A549 (cell line): ENCODE results near the gene KCNQ1OT1. TPM values are rescaled to one million over a fixed set of nuclear protein-coding genes. Genes with fewer than 3 reads are reported as not detected.

Experiments used
- ATAC-seq, 2 experiments: fragments of 200-7000 bp in 1 of 2; fragments of >200 bp in 1 of 2; cut with Nextera tagmentation in 1 of 2; cut with Tn5 transposase in 1 of 2; 3 replicates each; pipeline versions ENCODE4 v1.8.0 to v1.9.1; 2018 to 2020; ENCODE audit warnings: mild to moderate bottlenecking in 1 of 2, moderate library complexity in 1 of 2
- CTCF ChIA-PET: fragments of 300-600 bp; sonication (Branson Sonifier 250); formaldehyde crosslinking; extraction: SDS; loops from one replicate; lab custom pipeline; 2021; ENCODE audit warnings: antibody characterized with exemption, inconsistent platforms; lab: Yijun Ruan, JAX
- POLR2A ChIA-PET: fragments of 350-600 bp; formaldehyde crosslinking; extraction: SDS; loops from one replicate; lab custom pipeline; 2021; ENCODE audit warnings: antibody characterized with exemption, inconsistent platforms; lab: Yijun Ruan, JAX
- DNase-seq, 2 experiments: peaks; one replicate each; pipeline versions ENCODE4 v3.0.0 to v3.0.0-alpha.2; 2011 to 2016; ENCODE audit warnings: low read depth in 1 of 2, low spot score in 1 of 2
- FAIRE-seq: peaks from 2 replicates; lab custom pipeline; 2011; peaks lifted over from hg19 to GRCh38; lab: Jason Lieb, UNC
- H3K27ac ChIP-seq, 2 experiments: fragments of >200 bp; sonication (Bioruptor Twin); formaldehyde crosslinking; 3 replicates each; pipeline ENCODE4 v1.5.1; 2016 to 2017
- H3K4me1 ChIP-seq: fragments of >200 bp; sonication (Bioruptor Twin); formaldehyde crosslinking; 3 replicates; pipeline ENCODE4 v1.6.1; 2016
- H3K4me2 ChIP-seq: fragments of >200 bp; sonication (Bioruptor Twin); formaldehyde crosslinking; 3 replicates; pipeline ENCODE4 v1.6.1; 2016
- H3K4me3 ChIP-seq: fragments of >200 bp; sonication (Bioruptor Twin); formaldehyde crosslinking; 3 replicates; pipeline ENCODE4 v1.5.1; 2016
- H3K9me3 ChIP-seq: fragments of >200 bp; sonication (Bioruptor Twin); formaldehyde crosslinking; 3 replicates; pipeline ENCODE4 v1.6.1; 2016
- CEBPB ChIP-seq, 2 experiments: fragments of >200 bp in 1 of 2; sonication (Bioruptor Twin) in 1 of 2; formaldehyde crosslinking in 1 of 2; IDR thresholded peaks; 2 replicates each; pipeline ENCODE4 v1.6.1; 2012 to 2016
- ESRRA ChIP-seq: fragments of 150-350 bp; IDR thresholded peaks from 2 replicates; pipeline ENCODE4 v1.6.1; 2014; ENCODE audit warnings: mild to moderate bottlenecking, low read length, borderline replicate concordance
- HDAC2 ChIP-seq: fragments of 200-600 bp; sonication (generic); IDR thresholded peaks from 2 replicates; pipeline ENCODE4 v1.6.1; 2016
- JUN ChIP-seq, 2 experiments: fragments of >200 bp; sonication (Bioruptor Twin); formaldehyde crosslinking; IDR thresholded peaks; 2 replicates in 1 of 2; 3 replicates in 1 of 2; pipeline ENCODE4 v1.6.1; 2016 to 2017
- JUNB ChIP-seq: fragments of >200 bp; sonication (Bioruptor Twin); formaldehyde crosslinking; IDR thresholded peaks from 2 replicates; pipeline ENCODE4 v1.6.1; 2016
- KDM1A ChIP-seq: fragments of 200-600 bp; sonication (generic); IDR thresholded peaks from 2 replicates; pipeline ENCODE4 v1.6.1; 2016; ENCODE audit warnings: low read depth, mild to moderate bottlenecking
- MAFK ChIP-seq: fragments of 450-650 bp; IDR thresholded peaks from 2 replicates; pipeline ENCODE4 v1.6.1; 2014; ENCODE audit not compliant: partially characterized antibody
- MAZ ChIP-seq: fragments of 150-350 bp; IDR thresholded peaks from 2 replicates; pipeline ENCODE4 v1.6.1; 2014; ENCODE audit warnings: antibody characterized with exemption, low read depth, low read length, borderline replicate concordance
- MYC ChIP-seq: IDR thresholded peaks from 2 replicates; pipeline ENCODE4 v1.6.1; 2012; ENCODE audit warnings: mild to moderate bottlenecking, inconsistent platforms, low read length, improper control_type of control experiment, borderline replicate concordance
- NR3C1 ChIP-seq: fragments of >200 bp; sonication (Bioruptor Twin); formaldehyde crosslinking; IDR thresholded peaks from 3 replicates; pipeline ENCODE4 v1.6.1; 2017
- POLR2AphosphoS2 ChIP-seq: conservative IDR thresholded peaks from 2 replicates; pipeline ENCODE4 v1.6.1; 2012; ENCODE audit warnings: low read length, improper control_type of control experiment, inconsistent platforms
- RAD21 ChIP-seq, 2 experiments: fragments of >200 bp in 1 of 2; sonication (Bioruptor Twin) in 1 of 2; formaldehyde crosslinking in 1 of 2; IDR thresholded peaks in 1 of 2; conservative IDR thresholded peaks in 1 of 2; 2 replicates in 1 of 2; 3 replicates in 1 of 2; pipeline ENCODE4 v1.6.1; 2012 to 2018; ENCODE audit warnings: inconsistent platforms in 1 of 2
- RFX5 ChIP-seq: fragments of 450-650 bp; IDR thresholded peaks from 2 replicates; pipeline ENCODE4 v1.7.1; 2014; ENCODE audit warnings: antibody characterized with exemption, mild to moderate bottlenecking, moderate library complexity
- RNF2 ChIP-seq: fragments of 200-600 bp; sonication (generic); IDR thresholded peaks from 2 replicates; pipeline ENCODE4 v1.6.1; 2016; ENCODE audit warnings: low read depth, mild to moderate bottlenecking, antibody characterized with exemption, moderate library complexity, borderline replicate concordance
- WGBS: methylation state at CpG from one replicate; pipeline ENCODE4 v1.1.6; 2017; ENCODE audit errors: missing lambda C conversion rate; 5-methylcytosine and 5-hydroxymethylcytosine counted together
- polyA plus RNA-seq, 4 experiments: library from polyadenylated mRNA; depleted of rRNA in 3 of 4; stranded (reverse); fragments of >200 nt; fragmentation: RNase III in 1 of 4; extraction: RNeasy Plus Mini Kit Qiagen cat#74134 plus additional on column Dnase treatment in 1 of 4; gene quantifications; 2 replicates in 3 of 4; 3 replicates in 1 of 4; pipeline ENCODE4 v1.2.3, GENCODE V29; 2011 to 2017
- TF ChIP-seq, protein P1 (sequence below): fragments of >200 bp; sonication (Bioruptor Twin); formaldehyde crosslinking; IDR thresholded peaks from 3 replicates; pipeline ENCODE4 v1.5.1; 2016
- TF ChIP-seq, protein P2 (sequence below): IDR thresholded peaks from 2 replicates; pipeline ENCODE4 v1.6.1; 2012
- TF ChIP-seq, protein P3 (sequence below): fragments of 250-450 bp; sonication (Bioruptor Pico); IDR thresholded peaks from 2 replicates; pipeline ENCODE4 v1.5.0; 2021; ENCODE audit warnings: mild to moderate bottlenecking, moderate library complexity, borderline replicate concordance
- TF ChIP-seq, protein P4 (sequence below): fragments of 150-350 bp; IDR thresholded peaks from 2 replicates; pipeline ENCODE4 v1.6.1; 2014; ENCODE audit warnings: low read depth, mild to moderate bottlenecking, low read length

The KCNQ1OT1 gene
- polyA plus RNA-seq, 2 of the 4 experiments (the other 2 are of a cell fraction): 0.03 to 0.13 TPM

DNA sequence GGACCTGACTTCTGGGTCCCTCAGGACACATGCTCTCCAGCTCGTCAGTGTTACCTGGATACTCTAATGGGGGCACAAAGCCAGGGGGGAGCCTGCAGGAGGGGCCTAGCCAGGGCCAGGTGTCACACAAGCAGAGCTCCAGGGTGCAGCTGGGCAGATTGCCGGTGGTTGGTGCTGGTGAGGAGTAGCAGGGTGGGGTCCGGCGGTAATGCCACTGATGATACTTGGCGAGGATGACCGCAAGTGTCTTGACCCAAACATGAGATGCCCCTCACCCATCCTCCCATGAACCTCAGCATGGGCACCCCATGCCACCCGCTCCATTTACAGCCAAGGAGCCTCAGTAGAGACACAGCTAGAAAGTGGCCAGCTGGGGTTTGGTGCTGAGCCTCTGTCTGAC, 15.1 kb upstream of the KCNQ1OT1 start:
- ChIA-PET CTCF (interaction anchor here (1.1 to 1.5 kb wide), 2 partner anchors 10 to 177 kb away, joined by 4 read pairs; no protein-coding TSS in a partner anchor), POLR2A (no interaction called here)
- 66% methylated on average over 7 of the region's 7 CpGs for WGBS
- Histone ChIP-seq H3K4me2 (no peak overlapping the region), H3K27ac (no peak overlapping the region), H3K9me3 (no peaks in the 10 kb centered on the region), H3K4me1 (no peaks in the 10 kb centered on the region), H3K4me3 (no peak overlapping the region)
- FAIRE-seq (no peak), ATAC-seq (no peak), DNase-seq (no peak)
- TF ChIP-seq MAZ (no peak), JUN (IDR thresholded peaks at IDR 0.05) (no peak), ESRRA (no peak), MYC (no peak), NR3C1 (no peak), HDAC2 (no peak), RNF2 (no peak), RAD21 (conservative IDR thresholded peaks at IDR 0.05 in 1 of 2, IDR thresholded peaks at IDR 0.05 in 1 of 2) (no peak), KDM1A (no peak)
- TF ChIP-seq, protein P1, sequence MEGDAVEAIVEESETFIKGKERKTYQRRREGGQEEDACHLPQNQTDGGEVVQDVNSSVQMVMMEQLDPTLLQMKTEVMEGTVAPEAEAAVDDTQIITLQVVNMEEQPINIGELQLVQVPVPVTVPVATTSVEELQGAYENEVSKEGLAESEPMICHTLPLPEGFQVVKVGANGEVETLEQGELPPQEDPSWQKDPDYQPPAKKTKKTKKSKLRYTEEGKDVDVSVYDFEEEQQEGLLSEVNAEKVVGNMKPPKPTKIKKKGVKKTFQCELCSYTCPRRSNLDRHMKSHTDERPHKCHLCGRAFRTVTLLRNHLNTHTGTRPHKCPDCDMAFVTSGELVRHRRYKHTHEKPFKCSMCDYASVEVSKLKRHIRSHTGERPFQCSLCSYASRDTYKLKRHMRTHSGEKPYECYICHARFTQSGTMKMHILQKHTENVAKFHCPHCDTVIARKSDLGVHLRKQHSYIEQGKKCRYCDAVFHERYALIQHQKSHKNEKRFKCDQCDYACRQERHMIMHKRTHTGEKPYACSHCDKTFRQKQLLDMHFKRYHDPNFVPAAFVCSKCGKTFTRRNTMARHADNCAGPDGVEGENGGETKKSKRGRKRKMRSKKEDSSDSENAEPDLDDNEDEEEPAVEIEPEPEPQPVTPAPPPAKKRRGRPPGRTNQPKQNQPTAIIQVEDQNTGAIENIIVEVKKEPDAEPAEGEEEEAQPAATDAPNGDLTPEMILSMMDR: no peak

DNA sequence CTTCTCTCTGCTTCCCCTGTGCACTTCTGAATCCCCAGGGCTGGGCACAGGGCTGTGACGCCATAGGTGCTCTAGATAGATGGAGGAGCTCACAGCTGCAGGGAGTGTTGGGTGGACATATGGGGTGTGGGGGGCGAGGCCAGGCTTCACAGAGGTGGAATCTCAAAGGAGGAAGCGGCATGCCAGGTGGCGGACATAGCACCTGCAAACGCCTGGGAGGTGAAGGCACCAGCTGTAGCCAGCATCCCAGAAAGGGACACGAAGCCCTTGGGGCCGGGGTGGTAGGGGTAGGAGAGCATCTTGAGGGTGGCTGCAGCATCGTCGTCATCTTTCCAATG, 14.6 kb upstream of the KCNQ1OT1 start:
- FAIRE-seq (no peak), DNase-seq (no peak), ATAC-seq (no peak)
- no peak overlapping the region for H3K4me3 ChIP-seq
- whole genome bisulfite sequencing: 31% methylated on average over 8 of the region's 9 CpGs
- TF ChIP-seq RNF2 (no peak), JUNB (no peak)
- POLR2A ChIA-PET: no interaction called here
- H3K4me2 ChIP-seq: no peak overlapping the region
- no peak overlapping the region for H3K27ac ChIP-seq
- CTCF ChIA-PET: interaction anchor here (0.6 to 1.5 kb wide), 3 partner anchors 11 to 178 kb away, joined by 3 to 4 read pairs (median 4); no protein-coding TSS in a partner anchor
- no peaks in the 10 kb centered on the region for H3K9me3 ChIP-seq
- no peaks in the 10 kb centered on the region for H3K4me1 ChIP-seq

DNA sequence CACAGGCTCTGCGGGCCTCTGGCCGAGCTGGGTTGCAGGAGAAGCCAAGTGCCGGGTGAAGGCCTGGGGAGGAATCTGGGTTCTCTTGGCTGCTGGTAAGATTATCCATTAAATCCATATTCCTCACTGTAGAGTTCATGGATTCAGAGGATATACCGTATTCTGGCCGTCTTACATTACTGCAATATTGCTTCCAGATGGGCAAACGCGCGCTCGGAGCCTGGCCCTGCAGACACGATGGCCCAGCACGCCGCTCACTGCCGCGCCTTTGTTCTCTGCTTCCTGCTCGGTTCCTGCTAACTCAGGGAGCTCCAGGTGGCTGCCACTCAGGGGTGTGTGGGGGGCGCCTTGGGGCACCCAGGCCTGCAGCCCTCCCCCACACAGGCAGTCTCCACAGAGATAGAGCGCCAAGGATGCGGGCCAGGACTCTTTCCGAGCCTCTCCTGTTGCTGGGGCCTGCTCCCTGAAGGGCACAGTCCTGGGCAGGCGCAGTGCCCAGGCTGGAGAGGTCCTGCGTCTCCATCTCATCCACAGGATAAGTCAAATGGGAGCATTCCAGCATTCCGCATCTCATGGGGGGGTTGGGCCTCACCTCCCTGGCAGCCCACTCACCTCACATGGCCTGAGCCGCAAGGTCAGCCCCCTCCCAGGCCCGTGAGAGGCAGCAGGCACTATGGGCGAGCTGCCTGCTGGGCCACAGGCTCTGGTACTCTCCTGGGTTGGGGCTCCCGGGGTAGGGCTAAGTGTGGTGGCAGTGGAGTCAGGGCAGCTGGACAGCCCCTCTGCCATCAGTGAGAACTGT, 14.1 kb upstream of the KCNQ1OT1 start:
- FAIRE-seq (no peak), ATAC-seq (no peak), DNase-seq (no peak)
- ChIA-PET POLR2A (no interaction called here), CTCF (interaction anchor here (0.6 to 1.5 kb wide), 4 partner anchors 10 to 178 kb away, joined by 3 to 5 read pairs (median 4); no protein-coding TSS in a partner anchor)
- H3K4me2 ChIP-seq: no peak overlapping the region
- H3K27ac ChIP-seq: no peak overlapping the region
- H3K4me1 ChIP-seq: no peaks in the 10 kb centered on the region
- no peaks in the 10 kb centered on the region for H3K9me3 ChIP-seq
- TF ChIP-seq, protein P2, sequence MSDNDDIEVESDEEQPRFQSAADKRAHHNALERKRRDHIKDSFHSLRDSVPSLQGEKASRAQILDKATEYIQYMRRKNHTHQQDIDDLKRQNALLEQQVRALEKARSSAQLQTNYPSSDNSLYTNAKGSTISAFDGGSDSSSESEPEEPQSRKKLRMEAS: no peak
- TF ChIP-seq, protein P3, sequence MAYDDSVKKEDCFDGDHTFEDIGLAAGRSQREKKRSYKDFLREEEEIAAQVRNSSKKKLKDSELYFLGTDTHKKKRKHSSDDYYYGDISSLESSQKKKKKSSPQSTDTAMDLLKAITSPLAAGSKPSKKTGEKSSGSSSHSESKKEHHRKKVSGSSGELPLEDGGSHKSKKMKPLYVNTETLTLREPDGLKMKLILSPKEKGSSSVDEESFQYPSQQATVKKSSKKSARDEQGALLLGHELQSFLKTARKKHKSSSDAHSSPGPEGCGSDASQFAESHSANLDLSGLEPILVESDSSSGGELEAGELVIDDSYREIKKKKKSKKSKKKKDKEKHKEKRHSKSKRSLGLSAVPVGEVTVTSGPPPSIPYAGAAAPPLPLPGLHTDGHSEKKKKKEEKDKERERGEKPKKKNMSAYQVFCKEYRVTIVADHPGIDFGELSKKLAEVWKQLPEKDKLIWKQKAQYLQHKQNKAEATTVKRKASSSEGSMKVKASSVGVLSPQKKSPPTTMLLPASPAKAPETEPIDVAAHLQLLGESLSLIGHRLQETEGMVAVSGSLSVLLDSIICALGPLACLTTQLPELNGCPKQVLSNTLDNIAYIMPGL (CRISPR knock-in tag): no peak
- TF ChIP-seq NR3C1: no peak
- no peak for TF ChIP-seq MAFK
- TF ChIP-seq POLR2AphosphoS2: no peak
- TF ChIP-seq CEBPB (IDR thresholded peaks at IDR 0.05): no peak
- TF ChIP-seq, protein P4, sequence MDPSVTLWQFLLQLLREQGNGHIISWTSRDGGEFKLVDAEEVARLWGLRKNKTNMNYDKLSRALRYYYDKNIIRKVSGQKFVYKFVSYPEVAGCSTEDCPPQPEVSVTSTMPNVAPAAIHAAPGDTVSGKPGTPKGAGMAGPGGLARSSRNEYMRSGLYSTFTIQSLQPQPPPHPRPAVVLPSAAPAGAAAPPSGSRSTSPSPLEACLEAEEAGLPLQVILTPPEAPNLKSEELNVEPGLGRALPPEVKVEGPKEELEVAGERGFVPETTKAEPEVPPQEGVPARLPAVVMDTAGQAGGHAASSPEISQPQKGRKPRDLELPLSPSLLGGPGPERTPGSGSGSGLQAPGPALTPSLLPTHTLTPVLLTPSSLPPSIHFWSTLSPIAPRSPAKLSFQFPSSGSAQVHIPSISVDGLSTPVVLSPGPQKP: no peak
- no peak for TF ChIP-seq RFX5
- 78% methylated on average over 23 of the region's 26 CpGs for WGBS
- no peak overlapping the region for H3K4me3 ChIP-seq
